PFSK-1 (cell line): ENCODE measurements around the gene UNC5C.

ENCODE experiments used
- FOXP2 ChIP-seq: optimal IDR thresholded peaks from 2 replicates; pipeline ENCODE3; 2011; ENCODE audit warnings: borderline replicate concordance, control low read depth, inconsistent platforms; ENCODE audit not compliant: insufficient read depth; ENCODE audit errors: extremely low read length, extremely low read depth
- POLR2AphosphoS5 ChIP-seq: IDR thresholded peaks from 2 replicates; pipeline ENCODE4 v1.6.1; 2012; ENCODE audit warnings: low read depth, mild to moderate bottlenecking, control low read depth, low read length, moderate library complexity
- TAF1 ChIP-seq: IDR thresholded peaks from 2 replicates; pipeline ENCODE4 v1.6.1; 2012; ENCODE audit warnings: low read length, control low read depth, borderline replicate concordance; ENCODE audit not compliant: insufficient read depth
- TF ChIP-seq, protein P1 (sequence below), 2 experiments: IDR thresholded peaks; 2 replicates each; pipeline versions ENCODE4 v1.6.1 to v1.8.0; 2011 to 2012; ENCODE audit warnings: low read depth in 2 of 2, low read length in 2 of 2, control low read depth in 1 of 2, inconsistent platforms in 1 of 2, mild to moderate bottlenecking in 1 of 2, moderate library complexity in 1 of 2; ENCODE audit not compliant: insufficient read depth in 1 of 2

DNA sequence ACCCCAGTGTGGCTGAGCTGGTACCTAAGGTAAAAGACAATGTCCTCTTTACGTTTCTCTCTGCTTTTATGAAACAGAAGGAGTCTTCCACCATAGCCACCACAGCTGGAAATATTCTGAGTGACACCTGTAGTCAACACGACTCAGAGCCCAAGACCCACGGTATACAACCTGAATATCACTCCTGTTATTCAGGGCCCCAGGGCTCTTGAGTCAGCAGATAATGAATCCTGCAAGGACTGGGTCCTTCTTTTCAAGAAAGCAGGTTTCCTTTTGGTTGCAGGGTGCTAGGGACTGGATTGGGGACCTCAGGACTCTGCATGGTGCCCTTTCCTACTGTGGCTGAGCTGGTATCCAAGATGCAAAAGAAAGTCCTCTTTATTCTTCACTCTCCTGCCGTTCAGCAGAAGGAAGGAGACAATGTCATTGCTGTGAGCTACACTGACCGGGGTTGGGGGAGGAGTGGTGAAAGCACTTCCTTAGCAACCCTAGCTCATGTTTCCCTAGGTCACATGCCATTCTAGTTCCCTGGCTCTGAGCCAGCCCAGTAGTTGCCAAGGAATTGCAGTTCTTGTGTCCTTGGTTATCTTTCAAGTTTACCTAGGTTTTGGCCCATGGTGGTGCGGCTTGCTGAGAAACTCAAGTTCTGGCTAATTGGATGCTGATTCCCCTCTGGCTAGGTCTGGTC is 23.7 kb upstream of the UNC5C start:
- TF ChIP-seq POLR2AphosphoS5 (no peak), TAF1 (no peak), FOXP2 (no peak)
- TF ChIP-seq, protein P1, sequence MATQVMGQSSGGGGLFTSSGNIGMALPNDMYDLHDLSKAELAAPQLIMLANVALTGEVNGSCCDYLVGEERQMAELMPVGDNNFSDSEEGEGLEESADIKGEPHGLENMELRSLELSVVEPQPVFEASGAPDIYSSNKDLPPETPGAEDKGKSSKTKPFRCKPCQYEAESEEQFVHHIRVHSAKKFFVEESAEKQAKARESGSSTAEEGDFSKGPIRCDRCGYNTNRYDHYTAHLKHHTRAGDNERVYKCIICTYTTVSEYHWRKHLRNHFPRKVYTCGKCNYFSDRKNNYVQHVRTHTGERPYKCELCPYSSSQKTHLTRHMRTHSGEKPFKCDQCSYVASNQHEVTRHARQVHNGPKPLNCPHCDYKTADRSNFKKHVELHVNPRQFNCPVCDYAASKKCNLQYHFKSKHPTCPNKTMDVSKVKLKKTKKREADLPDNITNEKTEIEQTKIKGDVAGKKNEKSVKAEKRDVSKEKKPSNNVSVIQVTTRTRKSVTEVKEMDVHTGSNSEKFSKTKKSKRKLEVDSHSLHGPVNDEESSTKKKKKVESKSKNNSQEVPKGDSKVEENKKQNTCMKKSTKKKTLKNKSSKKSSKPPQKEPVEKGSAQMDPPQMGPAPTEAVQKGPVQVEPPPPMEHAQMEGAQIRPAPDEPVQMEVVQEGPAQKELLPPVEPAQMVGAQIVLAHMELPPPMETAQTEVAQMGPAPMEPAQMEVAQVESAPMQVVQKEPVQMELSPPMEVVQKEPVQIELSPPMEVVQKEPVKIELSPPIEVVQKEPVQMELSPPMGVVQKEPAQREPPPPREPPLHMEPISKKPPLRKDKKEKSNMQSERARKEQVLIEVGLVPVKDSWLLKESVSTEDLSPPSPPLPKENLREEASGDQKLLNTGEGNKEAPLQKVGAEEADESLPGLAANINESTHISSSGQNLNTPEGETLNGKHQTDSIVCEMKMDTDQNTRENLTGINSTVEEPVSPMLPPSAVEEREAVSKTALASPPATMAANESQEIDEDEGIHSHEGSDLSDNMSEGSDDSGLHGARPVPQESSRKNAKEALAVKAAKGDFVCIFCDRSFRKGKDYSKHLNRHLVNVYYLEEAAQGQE (IDR thresholded peaks at IDR 0.05; ENCODE audit: insufficient read depth in 1 of 2, low read depth in 2 of 2, low read length in 2 of 2): no peak
